Ovary (tissue), 9 donors: ENCODE results near the gene GRID2. TPM values are rescaled to one million over a fixed set of nuclear protein-coding genes. Genes with fewer than 3 reads are reported as not detected.

Experiments
- DNase-seq, 5 donors: peaks; one replicate each; pipeline ENCODE4 v3.0.0-alpha.2; 2019 to 2020
- H3K27ac ChIP-seq, 2 donors: fragments of 200-600 bp; one replicate each; pipeline versions ENCODE4 v1.5.1 to v1.8.0; 2019 to 2022
- H3K27me3 ChIP-seq: fragments of 200-600 bp; one replicate; pipeline ENCODE4 v1.8.0; 2022
- H3K36me3 ChIP-seq: fragments of 200-600 bp; sonication (generic); one replicate; pipeline ENCODE4 v1.5.1; 2019
- H3K4me1 ChIP-seq: one replicate; pipeline ENCODE4 v1.8.1; 2013; ENCODE audit warnings: mild to moderate bottlenecking, moderate library complexity; ENCODE audit not compliant: insufficient read depth
- H3K4me3 ChIP-seq: fragments of 200-600 bp; sonication (generic); one replicate; pipeline ENCODE4 v1.5.1; 2017
- H3K9me3 ChIP-seq, 2 donors: fragments of 200-600 bp in 1 of 2; sonication (generic) in 1 of 2; one replicate each; pipeline versions ENCODE4 v1.5.1 to v1.8.1; 2013 to 2019; ENCODE audit warnings: mild to moderate bottlenecking in 1 of 2, moderate library complexity in 1 of 2
- EP300 ChIP-seq: sonication (generic); formaldehyde crosslinking; IDR thresholded peaks from one replicate; pipeline ENCODE4 v1.6.1; 2017; ENCODE audit warnings: antibody characterized with exemption
- POLR2A ChIP-seq: fragments of 450-650 bp; IDR thresholded peaks from one replicate; pipeline ENCODE4 v1.6.1; 2017; ENCODE audit warnings: antibody characterized with exemption, mild to moderate bottlenecking, moderate library complexity
- WGBS, 3 donors: extraction: QIAGEN DNeasy Blood & Tissue Kit in 1 of 3; methylation state at CpG; one replicate each; pipeline versions ENCODE4 v1.1.5 to v1.1.7; 2013 to 2017; 5-methylcytosine and 5-hydroxymethylcytosine counted together
- intact Hi-C, 4 donors: fragments of 100-400 bp; cut with DNase I; formaldehyde crosslinking; loops; one replicate each; pipeline versions ENCODE4 v1.11.0 to v1.15.1; 2022 to 2023
- polyA plus RNA-seq, 2 donors: library from polyadenylated mRNA; stranded (reverse); fragments of 200-250 nt in 1 of 2; fragments of 350-450 nt in 1 of 2; fragmentation: Illumina TruSeq in 1 of 2; extraction: RNeasy Lipid Tissue Mini Kit (QIAGEN cat#74804) in 1 of 2; gene quantifications; one replicate each; pipeline ENCODE4 v1.2.3, GENCODE V29; 2013 to 2014
- total RNA-seq, 7 donors: library from RNA; depleted of rRNA in 2 of 7; stranded (reverse); fragments of >200 nt in 2 of 7; fragmentation: NEBNext Ultra II Directional in 3 of 7; extraction: Animal tissue kit (Norgen Biotek cat#: 25700) in 3 of 7; gene quantifications; one replicate each; pipeline versions ENCODE4 v1.1.0 to v1.2.4, GENCODE V29; 2016 to 2023
- TF ChIP-seq, protein P1 (sequence below), 3 donors: fragments of 450-650 bp in 2 of 3; fragments of 200-600 bp in 1 of 3; IDR thresholded peaks; one replicate each; pipeline versions ENCODE4 v1.5.1 to v1.8.0; 2016 to 2022; ENCODE audit warnings: antibody characterized with exemption in 3 of 3, mild to moderate bottlenecking in 1 of 3
- donor health status: DM: no; HTN: no; CAD: no; lungs with moderate emphysema.
- donor health status: DM: no; HTN: no; CAD: no.
- donor health status: Bipolar disorder and iron deficiency.
- donor health status: DM: yes; HTN: yes; CAD: no.
- donor health status: DM: no; HTN: no; CAD: no.
- donor health status: DM: yes; HTN: yes; CAD: no.

The GRID2 gene
- total and polyA plus RNA-seq, 9 donors: 0.65 to 6.8 (median 2.6) TPM

GRCh38 chr4:93065790-93066189 is 762.0 kb downstream of the GRID2 start:
- no peaks in the 10 kb centered on the region for H3K4me1 ChIP-seq
- WGBS, 3 donors: 93 to 100% (median 96%) methylated on average over 2 of the region's 2 CpGs
- H3K27ac ChIP-seq: no peak overlapping the region
- no peaks in the 10 kb centered on the region for H3K9me3 ChIP-seq
- H3K36me3 ChIP-seq: no peaks in the 10 kb centered on the region
- no peak overlapping the region for H3K4me3 ChIP-seq
- intact Hi-C loops: no loop called here
- H3K27me3 ChIP-seq: no peaks in the 10 kb centered on the region
- TF ChIP-seq, protein P1, sequence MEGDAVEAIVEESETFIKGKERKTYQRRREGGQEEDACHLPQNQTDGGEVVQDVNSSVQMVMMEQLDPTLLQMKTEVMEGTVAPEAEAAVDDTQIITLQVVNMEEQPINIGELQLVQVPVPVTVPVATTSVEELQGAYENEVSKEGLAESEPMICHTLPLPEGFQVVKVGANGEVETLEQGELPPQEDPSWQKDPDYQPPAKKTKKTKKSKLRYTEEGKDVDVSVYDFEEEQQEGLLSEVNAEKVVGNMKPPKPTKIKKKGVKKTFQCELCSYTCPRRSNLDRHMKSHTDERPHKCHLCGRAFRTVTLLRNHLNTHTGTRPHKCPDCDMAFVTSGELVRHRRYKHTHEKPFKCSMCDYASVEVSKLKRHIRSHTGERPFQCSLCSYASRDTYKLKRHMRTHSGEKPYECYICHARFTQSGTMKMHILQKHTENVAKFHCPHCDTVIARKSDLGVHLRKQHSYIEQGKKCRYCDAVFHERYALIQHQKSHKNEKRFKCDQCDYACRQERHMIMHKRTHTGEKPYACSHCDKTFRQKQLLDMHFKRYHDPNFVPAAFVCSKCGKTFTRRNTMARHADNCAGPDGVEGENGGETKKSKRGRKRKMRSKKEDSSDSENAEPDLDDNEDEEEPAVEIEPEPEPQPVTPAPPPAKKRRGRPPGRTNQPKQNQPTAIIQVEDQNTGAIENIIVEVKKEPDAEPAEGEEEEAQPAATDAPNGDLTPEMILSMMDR (IDR thresholded peaks at IDR 0.05): no peak
- TF ChIP-seq POLR2A: no peak
- TF ChIP-seq EP300: no peak
- no peak for DNase-seq

DNA sequence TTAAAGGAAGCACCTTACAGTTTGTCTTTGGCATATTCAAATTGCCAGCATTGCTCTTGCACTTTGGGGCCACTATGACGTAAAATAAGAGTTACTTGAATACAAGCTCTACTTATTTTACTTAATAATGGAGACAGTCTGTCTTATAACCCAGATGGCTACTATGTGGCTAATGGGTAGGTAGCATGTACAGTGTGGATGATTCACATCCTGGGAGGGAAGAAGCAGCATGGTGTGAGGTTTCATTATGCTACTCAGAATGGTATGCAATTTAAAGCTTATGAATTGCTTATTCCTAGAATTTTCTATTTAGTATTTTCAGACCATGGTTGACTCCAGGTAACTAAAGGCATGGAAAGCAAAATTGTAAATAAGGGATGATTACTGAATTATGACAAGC is 763.0 kb downstream of the GRID2 start:
- Histone ChIP-seq H3K27me3 (no peaks in the 10 kb centered on the region), H3K36me3 (no peaks in the 10 kb centered on the region), H3K9me3 (no peaks in the 10 kb centered on the region), H3K27ac (no peak overlapping the region), H3K4me3 (no peak overlapping the region), H3K4me1 (no peaks in the 10 kb centered on the region)
- DNase-seq: no peak
- WGBS, 3 donors: 90 to 96% (median 95%) methylated on average over 1 of the region's 1 CpG
- TF ChIP-seq, protein P1 (IDR thresholded peaks at IDR 0.05): no peak
- TF ChIP-seq EP300 (no peak), POLR2A (no peak)
- intact Hi-C loops: no loop called here

DNA sequence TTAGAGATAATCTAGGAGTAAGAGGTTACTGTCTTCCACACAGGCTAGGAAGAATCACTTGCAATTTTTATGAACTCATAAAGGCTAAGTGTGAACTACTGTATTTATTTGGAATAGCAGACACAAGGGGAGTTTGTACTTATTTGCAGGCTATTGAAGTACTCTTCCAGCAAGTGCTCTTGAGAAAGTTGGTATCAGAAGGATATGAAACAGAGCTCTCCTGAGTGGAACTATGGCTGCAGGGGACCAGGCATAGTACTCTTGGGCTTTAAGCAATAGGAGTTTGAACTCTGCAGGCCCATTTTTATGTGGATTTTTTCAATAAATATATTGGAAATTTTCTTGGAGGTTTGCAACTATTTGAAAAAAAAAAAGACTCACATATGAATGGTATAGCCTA is 768.5 kb downstream of the GRID2 start:
- H3K4me3 ChIP-seq: no peak overlapping the region
- no peaks in the 10 kb centered on the region for H3K9me3 ChIP-seq
- H3K36me3 ChIP-seq: no peaks in the 10 kb centered on the region
- no peak for DNase-seq
- TF ChIP-seq, protein P1 (IDR thresholded peaks at IDR 0.05): no peak
- no peaks in the 10 kb centered on the region for H3K4me1 ChIP-seq
- H3K27ac ChIP-seq: no peak overlapping the region
- no peaks in the 10 kb centered on the region for H3K27me3 ChIP-seq
- intact Hi-C loops: no loop called here

DNA sequence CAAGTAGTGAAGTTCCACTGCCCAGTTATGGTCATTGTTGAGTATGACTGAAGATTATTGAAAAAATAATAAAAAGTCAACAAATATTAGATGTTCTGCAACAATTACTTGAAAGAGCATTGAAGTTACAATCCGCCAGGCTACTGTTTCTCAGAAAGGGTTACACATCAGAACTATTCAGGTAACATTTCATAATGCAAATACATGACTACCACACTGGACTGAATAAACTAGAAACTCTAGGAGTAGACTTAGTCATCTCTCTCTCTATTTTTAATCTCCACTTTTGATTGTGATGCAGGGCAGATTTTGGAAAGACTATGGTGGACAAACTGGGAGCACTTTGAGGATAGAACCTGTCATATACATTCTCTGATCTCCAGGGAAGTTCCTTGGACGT is 776.5 kb downstream of the GRID2 start:
- H3K27me3 ChIP-seq: no peaks in the 10 kb centered on the region
- intact Hi-C loops: no loop called here
- no peak for DNase-seq
- no peaks in the 10 kb centered on the region for H3K4me1 ChIP-seq
- WGBS, 3 donors: 80 to 87% (median 87%) methylated on average over 2 of the region's 2 CpGs
- no peak overlapping the region for H3K4me3 ChIP-seq
- no peaks in the 10 kb centered on the region for H3K9me3 ChIP-seq
- TF ChIP-seq, protein P1 (IDR thresholded peaks at IDR 0.05): no peak
- TF ChIP-seq POLR2A (no peak), EP300 (no peak)
- no peaks in the 10 kb centered on the region for H3K36me3 ChIP-seq
- no peak overlapping the region for H3K27ac ChIP-seq
